Uterus (tissue), 4 donors: ENCODE results near the gene PNPO. TPM values are rescaled to one million over a fixed set of nuclear protein-coding genes. Genes with fewer than 3 reads are reported as not detected.

Experiments
- DNase-seq, 2 donors: peaks; one replicate each; pipeline ENCODE4 v3.0.0-alpha.2; 2019 to 2020
- H3K27ac ChIP-seq, 2 donors: fragments of 200-600 bp; sonication (generic); 1 replicate in 1 of 2; 2 replicates in 1 of 2; pipeline ENCODE4 v1.5.1; 2016 to 2018
- H3K27me3 ChIP-seq, 2 donors: fragments of 200-600 bp; sonication (generic); one replicate each; pipeline ENCODE4 v1.5.1; 2018 to 2019; ENCODE audit warnings: control low read depth in 1 of 2
- H3K36me3 ChIP-seq, 2 donors: fragments of 200-600 bp; sonication (generic); one replicate each; pipeline ENCODE4 v1.5.1; 2019; ENCODE audit warnings: control low read depth in 1 of 2
- H3K4me1 ChIP-seq, 2 donors: fragments of 200-600 bp; sonication (generic); one replicate each; pipeline ENCODE4 v1.5.1; 2018 to 2019; ENCODE audit warnings: control low read depth in 1 of 2
- H3K4me3 ChIP-seq, 2 donors: fragments of 200-600 bp; sonication (generic); 1 replicate in 1 of 2; 2 replicates in 1 of 2; pipeline ENCODE4 v1.5.1; 2018 to 2019; ENCODE audit warnings: mild to moderate bottlenecking in 1 of 2
- H3K9me3 ChIP-seq, 2 donors: fragments of 200-600 bp; sonication (generic); one replicate each; pipeline ENCODE4 v1.5.1; 2019; ENCODE audit warnings: control low read depth in 1 of 2
- POLR2A ChIP-seq, 2 donors: fragments of 450-650 bp; IDR thresholded peaks; one replicate each; pipeline ENCODE4 v1.6.1; 2016; ENCODE audit warnings: antibody characterized with exemption in 2 of 2, mild to moderate bottlenecking in 1 of 2, moderate library complexity in 1 of 2
- intact Hi-C: fragments of 100-400 bp; cut with DNase I; formaldehyde crosslinking; loops from one replicate; pipeline ENCODE4 v1.15.1; 2023; ENCODE audit warnings: low total_unique reads
- total RNA-seq, 4 donors: library from RNA; depleted of rRNA in 3 of 4; stranded (reverse); fragments of >200 nt in 3 of 4; gene quantifications; one replicate each; pipeline versions ENCODE4 v1.1.0 to v1.2.4, GENCODE V29; 2014 to 2023
- TF ChIP-seq, protein P1 (sequence below), 4 experiments: fragments of 200-600 bp in 2 of 4; fragments of 450-650 bp in 2 of 4; sonication (generic) in 2 of 4; IDR thresholded peaks; one replicate each; pipeline ENCODE4 v1.5.1; 2016 to 2019; ENCODE audit warnings: antibody characterized with exemption in 4 of 4, mild to moderate bottlenecking in 2 of 4, moderate library complexity in 1 of 4
- donor health status: DM: yes; HTN: yes; CAD: no.

The PNPO gene
- total RNA-seq, 4 donors from 2014 or later, result 16.7 to 29.4 (median 17.4) TPM

DNA sequence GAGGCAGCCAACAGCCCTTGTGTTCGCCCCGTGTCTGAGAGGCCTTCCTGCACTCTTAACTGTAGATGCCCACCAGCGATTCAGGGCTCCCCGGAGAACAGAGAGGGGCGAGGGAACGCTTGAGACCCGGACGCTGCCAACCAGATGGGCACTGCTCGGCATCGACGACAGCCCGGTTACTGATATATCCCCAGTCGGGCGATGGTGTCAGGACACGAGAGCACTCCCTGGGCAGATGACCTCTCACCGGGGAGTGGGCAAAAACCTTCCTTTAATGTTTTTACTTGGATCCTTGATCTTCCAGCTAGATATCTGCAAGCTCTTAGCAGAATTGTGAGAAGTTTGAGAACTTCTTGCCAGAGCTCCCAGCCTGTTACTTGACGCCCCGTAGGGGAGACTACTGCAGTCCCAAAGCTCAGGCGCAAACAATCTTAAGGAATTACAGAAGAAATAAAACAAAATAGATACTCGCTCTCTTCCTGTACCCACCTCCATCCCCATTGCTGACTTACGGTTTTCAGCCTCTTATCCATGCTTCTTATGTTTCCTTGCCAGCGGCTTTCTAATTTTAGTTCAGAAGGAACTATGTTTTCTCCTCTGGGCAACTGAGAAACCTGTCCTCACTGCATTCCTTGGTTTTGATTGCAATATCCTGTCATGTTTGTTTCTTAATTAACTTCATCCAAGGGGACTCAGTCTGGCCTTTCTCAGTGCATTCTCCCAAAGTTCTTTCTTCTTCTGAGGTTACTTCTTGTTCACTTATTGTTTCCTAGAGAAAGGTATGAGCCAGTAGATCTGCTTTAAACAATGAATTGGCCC lies 44.5 kb upstream of the PNPO start:
- intact Hi-C loops, result no loop called here
- H3K27ac ChIP-seq, result peak overlapping the region; percentile 99 to 100
- DNase-seq, result no peak
- no peaks in the 10 kb centered on the region for H3K9me3 ChIP-seq
- TF ChIP-seq POLR2A (IDR thresholded peaks at IDR 0.05), result no peak
- TF ChIP-seq, protein P1, sequence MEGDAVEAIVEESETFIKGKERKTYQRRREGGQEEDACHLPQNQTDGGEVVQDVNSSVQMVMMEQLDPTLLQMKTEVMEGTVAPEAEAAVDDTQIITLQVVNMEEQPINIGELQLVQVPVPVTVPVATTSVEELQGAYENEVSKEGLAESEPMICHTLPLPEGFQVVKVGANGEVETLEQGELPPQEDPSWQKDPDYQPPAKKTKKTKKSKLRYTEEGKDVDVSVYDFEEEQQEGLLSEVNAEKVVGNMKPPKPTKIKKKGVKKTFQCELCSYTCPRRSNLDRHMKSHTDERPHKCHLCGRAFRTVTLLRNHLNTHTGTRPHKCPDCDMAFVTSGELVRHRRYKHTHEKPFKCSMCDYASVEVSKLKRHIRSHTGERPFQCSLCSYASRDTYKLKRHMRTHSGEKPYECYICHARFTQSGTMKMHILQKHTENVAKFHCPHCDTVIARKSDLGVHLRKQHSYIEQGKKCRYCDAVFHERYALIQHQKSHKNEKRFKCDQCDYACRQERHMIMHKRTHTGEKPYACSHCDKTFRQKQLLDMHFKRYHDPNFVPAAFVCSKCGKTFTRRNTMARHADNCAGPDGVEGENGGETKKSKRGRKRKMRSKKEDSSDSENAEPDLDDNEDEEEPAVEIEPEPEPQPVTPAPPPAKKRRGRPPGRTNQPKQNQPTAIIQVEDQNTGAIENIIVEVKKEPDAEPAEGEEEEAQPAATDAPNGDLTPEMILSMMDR (IDR thresholded peaks at IDR 0.05), result no peak
- peak overlapping the region; percentile 81 to 87 for H3K4me3 ChIP-seq
- H3K27me3 ChIP-seq, result no peaks in the 10 kb centered on the region
- no peaks in the 10 kb centered on the region for H3K36me3 ChIP-seq
- H3K4me1 ChIP-seq, result peaks cover 3 to 8% of the 10 kb centered on the region in 2 donors

DNA sequence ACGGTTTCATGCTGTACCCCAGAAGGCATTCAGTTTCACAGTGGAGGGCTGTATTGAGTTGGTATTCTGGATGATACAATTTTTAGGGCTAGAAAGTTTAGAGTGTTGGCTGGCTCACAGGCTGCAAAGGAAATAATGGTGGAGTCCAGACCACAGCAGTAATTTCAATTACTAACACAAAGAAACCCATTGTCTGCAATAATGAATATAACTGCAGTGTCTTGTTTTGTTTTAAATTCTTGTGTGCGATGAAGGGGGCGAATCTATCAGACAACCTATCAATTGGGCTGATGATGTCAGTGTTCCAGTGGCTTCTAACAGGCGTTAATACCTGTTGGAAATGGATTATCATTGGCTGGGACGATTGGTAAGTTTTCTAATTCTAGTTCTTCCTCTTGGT lies 43.8 kb upstream of the PNPO start:
- Histone ChIP-seq H3K27ac (peak overlapping the region; percentile 99 to 100), H3K4me3 (no peak overlapping the region), H3K4me1 (peaks cover 3 to 8% of the 10 kb centered on the region in 2 donors), H3K27me3 (no peaks in the 10 kb centered on the region), H3K9me3 (no peaks in the 10 kb centered on the region), H3K36me3 (no peaks in the 10 kb centered on the region)
- DNase-seq, result no peak
- intact Hi-C loops, result no loop called here
- TF ChIP-seq, protein P1 (IDR thresholded peaks at IDR 0.05), result no peak
- no peak for TF ChIP-seq POLR2A (IDR thresholded peaks at IDR 0.05)

DNA sequence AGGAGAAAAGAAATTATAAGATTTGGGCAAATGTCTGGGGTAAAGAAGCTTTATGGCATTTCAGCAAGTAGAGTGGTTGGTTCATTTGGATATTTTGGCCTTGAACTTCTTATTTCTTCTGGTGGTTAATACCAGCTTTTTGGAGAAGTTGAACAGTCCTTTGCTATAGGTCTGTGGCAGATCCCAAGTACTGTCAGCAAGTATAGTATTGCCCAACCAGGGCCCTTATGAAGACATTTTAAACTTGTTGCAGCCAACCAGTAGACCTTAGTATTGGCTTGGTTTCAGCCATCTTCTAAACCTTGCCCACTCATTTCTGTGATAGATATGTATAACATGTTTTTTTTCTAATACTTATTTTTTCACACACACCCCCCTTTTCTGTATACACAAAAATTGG lies 43.1 kb upstream of the PNPO start:
- no peak for DNase-seq
- Histone ChIP-seq H3K4me1 (peaks cover 3 to 8% of the 10 kb centered on the region in 2 donors), H3K27ac (no peak overlapping the region), H3K27me3 (no peaks in the 10 kb centered on the region), H3K36me3 (no peaks in the 10 kb centered on the region), H3K4me3 (no peak overlapping the region), H3K9me3 (no peaks in the 10 kb centered on the region)
- intact Hi-C loops, result no loop called here
- no peak for TF ChIP-seq POLR2A (IDR thresholded peaks at IDR 0.05)
- TF ChIP-seq, protein P1 (IDR thresholded peaks at IDR 0.05), result no peak

DNA sequence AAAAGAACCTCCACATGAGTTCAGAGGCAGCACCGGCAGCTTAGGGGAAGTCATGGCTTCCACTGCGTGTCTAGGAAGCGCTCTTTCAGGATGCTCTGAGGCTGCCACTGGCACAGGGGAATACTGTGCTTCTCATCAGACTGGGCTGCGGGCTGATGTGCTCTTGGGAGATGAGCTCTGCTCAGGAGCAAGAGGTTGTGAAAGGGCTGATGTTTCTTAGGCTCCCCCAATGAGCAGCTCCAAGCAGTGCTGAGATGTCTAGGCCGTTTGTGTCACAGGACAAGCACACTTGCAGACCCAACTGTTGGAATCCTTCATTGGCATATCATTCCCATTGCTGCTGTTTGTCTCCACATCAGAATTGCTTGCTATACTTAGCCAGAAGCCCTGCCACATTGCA lies 41.7 kb upstream of the PNPO start:
- peak overlapping the region in 1 of 2 donors; percentile 36 for H3K27ac ChIP-seq
- DNase-seq, result no peak
- TF ChIP-seq POLR2A (IDR thresholded peaks at IDR 0.05), result no peak
- TF ChIP-seq, protein P1 (IDR thresholded peaks at IDR 0.05), result no peak
- H3K9me3 ChIP-seq, result no peaks in the 10 kb centered on the region
- no peaks in the 10 kb centered on the region for H3K36me3 ChIP-seq
- intact Hi-C loops, result no loop called here
- H3K4me3 ChIP-seq, result no peak overlapping the region
- peaks cover 6 to 13% of the 10 kb centered on the region in 2 donors for H3K4me1 ChIP-seq
- no peaks in the 10 kb centered on the region for H3K27me3 ChIP-seq

DNA sequence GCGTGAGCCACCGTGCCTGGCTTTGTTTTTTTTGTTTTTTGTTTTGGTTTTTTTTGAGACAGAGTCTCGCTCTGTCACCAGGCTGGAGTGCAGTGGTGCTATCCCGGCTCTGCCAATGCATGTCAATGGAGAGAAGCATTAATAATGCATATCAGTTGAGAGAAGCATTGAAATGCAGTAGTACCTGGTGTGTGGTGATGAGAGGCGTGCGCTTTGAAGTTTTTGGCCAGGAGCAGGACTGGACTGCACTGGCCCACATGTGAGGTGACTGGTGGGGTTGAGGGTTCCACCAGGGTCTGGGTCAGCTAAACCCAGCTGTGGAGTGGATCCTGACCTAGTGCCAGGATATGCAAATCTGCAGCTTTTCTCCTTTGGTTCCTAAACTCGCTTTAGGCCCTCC lies 39.9 kb upstream of the PNPO start:
- intact Hi-C loops, result no loop called here
- Histone ChIP-seq H3K36me3 (no peaks in the 10 kb centered on the region), H3K27ac (no peak overlapping the region), H3K27me3 (no peaks in the 10 kb centered on the region), H3K9me3 (no peaks in the 10 kb centered on the region), H3K4me1 (peaks cover 16 to 17% of the 10 kb centered on the region in 2 donors), H3K4me3 (no peak overlapping the region)
- TF ChIP-seq, protein P1 (IDR thresholded peaks at IDR 0.05), result no peak
- TF ChIP-seq POLR2A (IDR thresholded peaks at IDR 0.05), result no peak
- DNase-seq, result no peak
